Astrocyte (in vitro differentiated cells and primary cell): ENCODE measurements around the gene NSMF.

ENCODE experiments used
- CTCF ChIP-seq: IDR thresholded peaks from 2 replicates; pipeline ENCODE4 v1.5.1; 2011; ENCODE audit warnings: low read depth, mild to moderate bottlenecking, inconsistent platforms, low read length, moderate library complexity; ENCODE audit not compliant: insufficient read depth
- EZH2 ChIP-seq: IDR thresholded peaks from 2 replicates; pipeline ENCODE4 v1.6.1; 2012; ENCODE audit warnings: mild to moderate bottlenecking, low read length, inconsistent platforms; ENCODE audit not compliant: insufficient read depth

- TF ChIP-seq CTCF, result no peak
- TF ChIP-seq EZH2, result no peak
These were observed 41.7 kb downstream of the NSMF start for GRCh38 chr9:137417161-137418021.
